MCF 10A (cell line): ENCODE measurements around the gene TMEM19. TPM values are rescaled to one million over a fixed set of nuclear protein-coding genes. Genes with fewer than 3 reads are reported as not detected.
"Not testable (repeated sequence)": the region's sequence is repeated elsewhere in the genome, so short reads cannot be mapped to it uniquely, and the experiment has no call there.

Experiments
- BruUV-seq: library from RNA; stranded (reverse); fragments of 400-500 nt; replicated peaks from 2 replicates; lab custom pipeline; 2021; lab: Mats Ljungman, UMichigan
- CTCF ChIA-PET: fragments of 300-600 bp; sonication (Branson Sonifier 250); formaldehyde crosslinking; extraction: SDS; loops from one replicate; lab custom pipeline; 2021; ENCODE audit warnings: antibody characterized with exemption, inconsistent platforms; lab: Yijun Ruan, JAX
- POLR2A ChIA-PET: fragments of 300-600, 350-650 bp; sonication (Branson Sonifier 250); formaldehyde crosslinking; extraction: SDS; loops from one replicate; lab custom pipeline; 2020; ENCODE audit warnings: antibody characterized with exemption, inconsistent platforms; lab: Yijun Ruan, JAX
- DNase-seq: peaks from one replicate; pipeline ENCODE4 v3.0.0-alpha.2; 2018; ENCODE audit not compliant: unreplicated experiment
- H3K27ac Mint-ChIP-seq: one replicate; pipeline ENCODE4 v1.8.0; 2022; ENCODE audit warnings: mild to moderate bottlenecking, low read depth, mixed read lengths; ENCODE audit not compliant: unreplicated experiment
- H3K27me3 Mint-ChIP-seq: one replicate; pipeline ENCODE4 v1.8.0; 2022; ENCODE audit warnings: mixed read lengths; ENCODE audit not compliant: insufficient read depth, unreplicated experiment
- H3K36me3 Mint-ChIP-seq: one replicate; pipeline ENCODE4 v1.8.0; 2022; ENCODE audit warnings: mild to moderate bottlenecking, moderate library complexity, mixed read lengths; ENCODE audit not compliant: insufficient read depth, unreplicated experiment
- H3K4me1 Mint-ChIP-seq: one replicate; pipeline ENCODE4 v1.8.0; 2022; ENCODE audit warnings: mixed read lengths; ENCODE audit not compliant: insufficient read depth, unreplicated experiment
- H3K4me3 Mint-ChIP-seq: one replicate; pipeline ENCODE4 v1.8.0; 2022; ENCODE audit warnings: mild to moderate bottlenecking, moderate library complexity, mixed read lengths; ENCODE audit not compliant: unreplicated experiment
- H3K9me3 Mint-ChIP-seq: one replicate; pipeline ENCODE4 v1.8.0; 2022; ENCODE audit warnings: mixed read lengths; ENCODE audit not compliant: unreplicated experiment
- CTCF ChIP-seq: fragments of 200-600 bp; IDR thresholded peaks from one replicate; pipeline ENCODE4 v1.8.0; 2022; ENCODE audit warnings: antibody characterized with exemption, mild to moderate bottlenecking; ENCODE audit not compliant: unreplicated experiment
- intact Hi-C: fragments of 100-400 bp; cut with micrococcal nuclease; formaldehyde crosslinking; loops from 2 replicates; pipeline ENCODE4 v1.14.1; 2022
- total RNA-seq: library from RNA; stranded (reverse); gene quantifications from 2 replicates; pipeline ENCODE4 v1.2.3, GENCODE V29; 2022

Gene TMEM19
- total RNA-seq, 1 experiment from 2014 or later = 7.3 TPM

DNA sequence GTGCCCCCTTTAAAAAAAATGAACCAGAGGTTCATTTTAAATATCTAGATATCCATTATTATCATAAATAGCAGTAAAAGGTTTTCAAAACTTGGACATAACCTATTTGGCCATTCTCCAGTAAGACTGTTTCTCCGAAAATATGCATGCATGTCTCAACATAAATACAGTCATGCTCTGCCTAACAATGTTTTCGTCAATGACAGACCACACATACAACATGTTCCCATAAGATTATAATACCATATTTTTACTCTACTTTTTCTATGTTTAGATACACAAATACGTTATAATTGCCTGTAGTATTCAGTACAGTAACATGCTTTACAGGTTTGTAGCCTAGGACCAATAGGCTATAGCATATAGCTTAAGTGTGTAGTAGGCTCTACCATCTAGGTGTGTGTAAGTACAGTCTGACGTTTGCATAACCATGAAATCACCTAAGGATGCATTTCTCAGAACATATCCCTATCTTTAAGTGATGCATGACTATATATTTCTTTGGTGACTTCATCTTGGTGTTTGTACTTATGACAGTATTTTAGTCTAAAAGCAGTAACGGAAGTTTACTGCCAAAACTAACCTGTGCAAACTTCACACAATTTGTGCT lies 3.2 kb downstream of the TMEM19 start:
- CTCF ChIA-PET = interaction anchor here (0.6 to 6.7 kb wide), 2 partner anchors 44 to 60 kb away, joined by 3 to 226 read pairs; no protein-coding TSS in a partner anchor
- intact Hi-C loops = no loop called here
- no peak for TF ChIP-seq CTCF
- POLR2A ChIA-PET = interaction anchor here (0.7 to 7.9 kb wide), 4 partner anchors 12 to 60 kb away, joined by 3 to 248 read pairs (median 104); partner anchors contain the start of genes THAP2 and ZFC3H1
- Mint-ChIP-seq H3K27ac (no peak overlapping the region), H3K4me1 (peaks cover 25% of the 10 kb centered on the region), H3K27me3 (no peaks in the 10 kb centered on the region), H3K36me3 (no peaks in the 10 kb centered on the region), H3K4me3 (no peak overlapping the region), H3K9me3 (no peaks in the 10 kb centered on the region)
- no TSS peak for BruUV-seq
- DNase-seq = no peak

GRCh38 chr12:71691504-71692129 lies 5.7 kb downstream of the TMEM19 start:
- no TSS peak for BruUV-seq
- Mint-ChIP-seq H3K9me3 (no peaks in the 10 kb centered on the region), H3K36me3 (no peaks in the 10 kb centered on the region), H3K27ac (no peak overlapping the region), H3K27me3 (no peaks in the 10 kb centered on the region), H3K4me1 (peaks cover 35% of the 10 kb centered on the region), H3K4me3 (no peak overlapping the region)
- peak; percentile 13 for DNase-seq
- intact Hi-C loops = no loop called here
- no peak for TF ChIP-seq CTCF
- ChIA-PET POLR2A (no interaction called here), CTCF (no interaction called here)

DNA sequence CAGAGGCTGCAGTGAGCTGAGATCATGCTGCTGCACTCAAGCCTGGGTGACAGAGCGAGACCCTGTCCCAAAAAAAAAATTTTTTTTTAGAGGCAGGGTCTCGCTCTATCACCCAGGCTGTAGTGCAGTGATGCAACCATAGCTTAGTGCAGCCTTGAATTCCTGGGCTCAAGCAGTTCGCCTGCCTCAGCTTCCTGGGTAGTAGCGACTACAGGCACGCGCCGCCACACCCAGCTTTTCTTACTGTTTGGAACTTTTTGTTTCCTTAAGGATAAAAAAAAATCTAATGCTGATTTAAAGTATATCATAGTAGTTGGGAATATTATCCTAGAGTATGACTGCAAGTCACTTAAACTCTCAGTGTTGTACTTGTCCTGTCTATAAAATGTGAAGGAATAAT lies 7.2 kb downstream of the TMEM19 start:
- ChIA-PET POLR2A (interaction anchor here (1.1 to 4.6 kb wide), 3 partner anchors 25 to 30 kb away, joined by 3 to 26 read pairs (median 5); partner anchors contain the start of genes THAP2 and ZFC3H1), CTCF (interaction anchor here (2.0 kb wide), 1 partner anchor 55 kb away, joined by 15 read pairs; no protein-coding TSS in a partner anchor)
- intact Hi-C loops = no loop called here
- peaks cover 28% of the 10 kb centered on the region for H3K4me1 Mint-ChIP-seq
- H3K4me3 Mint-ChIP-seq = no peak overlapping the region
- no peak for TF ChIP-seq CTCF
- H3K27me3 Mint-ChIP-seq = no peaks in the 10 kb centered on the region
- BruUV-seq = no TSS peak
- H3K27ac Mint-ChIP-seq = no peak overlapping the region
- no peaks in the 10 kb centered on the region for H3K9me3 Mint-ChIP-seq
- no peaks in the 10 kb centered on the region for H3K36me3 Mint-ChIP-seq
- no peak for DNase-seq

DNA sequence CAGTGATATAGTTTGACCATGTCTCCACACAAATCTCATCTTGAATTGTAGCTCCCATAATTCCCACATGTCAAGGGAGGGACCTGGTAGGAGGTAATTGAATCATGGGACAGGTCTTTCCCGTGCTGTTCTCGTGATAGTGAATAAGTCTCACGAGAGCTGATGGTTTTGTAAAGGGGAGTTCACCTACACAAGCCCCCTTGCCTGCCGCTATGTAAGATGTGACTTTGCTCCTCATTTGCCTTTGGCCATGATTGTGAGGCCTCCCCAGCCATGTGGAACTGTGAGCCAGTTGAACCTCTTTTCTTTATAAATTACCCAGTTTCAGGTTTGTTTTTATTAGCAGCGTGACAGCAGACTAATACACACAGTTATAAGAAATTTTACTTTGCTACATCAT lies 7.8 kb downstream of the TMEM19 start:
- Mint-ChIP-seq H3K27ac (peak overlapping the region; percentile 79), H3K4me1 (peaks cover 25% of the 10 kb centered on the region)
- H3K36me3 Mint-ChIP-seq, H3K9me3 Mint-ChIP-seq, DNase-seq, H3K4me3 Mint-ChIP-seq, H3K27me3 Mint-ChIP-seq, BruUV-seq, intact Hi-C loops: not testable (repeated sequence)
- ChIA-PET POLR2A (interaction anchor here (0.7 to 4.6 kb wide), 5 partner anchors 10 to 30 kb away, joined by 3 to 26 read pairs (median 5); partner anchors contain the start of genes THAP2 and ZFC3H1), CTCF (interaction anchor here (0.6 to 2.0 kb wide), 2 partner anchors 48 to 54 kb away, joined by 5 to 15 read pairs; no protein-coding TSS in a partner anchor)
